ENCODE measurements around the gene NFAM1. TPM values are rescaled to one million over a fixed set of nuclear protein-coding genes. Genes with fewer than 3 reads are reported as not detected.

Gene NFAM1
- total and polyA plus RNA-seq, 2 donors (not counting 3 experiments of a cell fraction or from before 2014, with no cell fraction given), result not detected

DNA sequence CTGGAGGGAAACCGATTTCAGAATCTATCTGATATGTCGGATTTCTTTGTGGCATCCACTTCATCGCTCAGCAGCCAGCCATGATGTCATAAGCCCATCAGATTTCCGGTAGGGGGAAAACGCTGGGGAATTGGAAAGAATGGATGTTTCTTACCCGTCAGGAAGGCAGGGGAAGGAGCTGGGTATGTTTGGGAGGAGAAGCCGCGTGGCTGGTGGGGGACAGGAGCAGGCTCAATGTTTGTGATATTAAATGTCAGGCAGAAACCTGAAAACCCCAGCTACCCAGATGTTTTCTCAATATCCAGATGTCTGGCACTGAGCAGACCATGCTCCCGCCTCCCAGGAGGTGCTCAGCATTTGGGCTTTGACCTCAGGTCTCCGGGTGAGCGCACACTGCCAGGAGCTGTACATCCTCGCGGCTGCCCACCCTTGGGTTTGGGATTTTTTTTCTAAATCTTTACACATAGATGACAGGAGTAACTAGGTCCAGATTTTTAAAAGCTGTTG, 67.5 kb downstream of the NFAM1 start:
- no TSS peak for BruUV-seq (replicated peaks)
- dilution Hi-C loops (cut with MboI; ENCODE audit: extremely low pct_ligation_motif_present, low sequenced_read_pairs), result no loop called here
- FAIRE-seq (no peak), DNase-seq (ENCODE audit: low read depth, low spot score) (no peak)
- Histone ChIP-seq H3K4me1 (ENCODE audit: control insufficient read depth, extremely low read depth, insufficient read depth, low read length) (peaks cover 14% of the 10 kb centered on the region), H3K4me2 (ENCODE audit: insufficient read depth, low read length) (peak overlapping the region; percentile 38), H3K27me3 (ENCODE audit: control insufficient read depth in 2 of 2, insufficient read depth in 2 of 2, low read length in 2 of 2) (peaks cover 43 to 44% of the 10 kb centered on the region in 2 experiments), H3K36me3 (ENCODE audit: control insufficient read depth in 2 of 2, extremely low read depth in 1 of 2, insufficient read depth in 2 of 2, low read length in 2 of 2) (no peaks in the 10 kb centered on the region), H3K9me1 (replicated peaks; ENCODE audit: control insufficient read depth, extremely low read depth, insufficient read depth, low read length) (no peaks in the 10 kb centered on the region), H3K79me2 (ENCODE audit: control insufficient read depth, insufficient read depth, low read length) (no peaks in the 10 kb centered on the region), H3K4me3 (replicated peaks in 1 of 3; ENCODE audit: insufficient read depth in 1 of 3, low read depth in 1 of 3, low read length in 3 of 3) (no peak overlapping the region), H3K9me3 (replicated peaks; ENCODE audit: control insufficient read depth, insufficient read depth, low read length) (no peaks in the 10 kb centered on the region), H4K20me1 (replicated peaks; ENCODE audit: control insufficient read depth, extremely low read depth, insufficient read depth, low read length) (no peaks in the 10 kb centered on the region), H3K9ac (replicated peaks; ENCODE audit: extremely low read depth, insufficient read depth, low read length) (no peak overlapping the region), H3K27ac (ENCODE audit: insufficient read depth, low read depth, low read length) (no peak overlapping the region), H2AFZ (ENCODE audit: low read depth, low read length) (no peak overlapping the region)
- intact Hi-C loops (cut with micrococcal nuclease), result no loop called here
- TF ChIP-seq MYC (IDR thresholded peaks at IDR 0.05; ENCODE audit: low read depth, low read length), result no peak
- no peak for TF ChIP-seq JUN (IDR thresholded peaks at IDR 0.05; ENCODE audit: borderline replicate concordance, insufficient read depth, insufficient read length, low read depth)
- no peak for TF ChIP-seq POLR2A (IDR thresholded peaks at IDR 0.05; ENCODE audit: low read depth, low read length)
- TF ChIP-seq, protein P1, sequence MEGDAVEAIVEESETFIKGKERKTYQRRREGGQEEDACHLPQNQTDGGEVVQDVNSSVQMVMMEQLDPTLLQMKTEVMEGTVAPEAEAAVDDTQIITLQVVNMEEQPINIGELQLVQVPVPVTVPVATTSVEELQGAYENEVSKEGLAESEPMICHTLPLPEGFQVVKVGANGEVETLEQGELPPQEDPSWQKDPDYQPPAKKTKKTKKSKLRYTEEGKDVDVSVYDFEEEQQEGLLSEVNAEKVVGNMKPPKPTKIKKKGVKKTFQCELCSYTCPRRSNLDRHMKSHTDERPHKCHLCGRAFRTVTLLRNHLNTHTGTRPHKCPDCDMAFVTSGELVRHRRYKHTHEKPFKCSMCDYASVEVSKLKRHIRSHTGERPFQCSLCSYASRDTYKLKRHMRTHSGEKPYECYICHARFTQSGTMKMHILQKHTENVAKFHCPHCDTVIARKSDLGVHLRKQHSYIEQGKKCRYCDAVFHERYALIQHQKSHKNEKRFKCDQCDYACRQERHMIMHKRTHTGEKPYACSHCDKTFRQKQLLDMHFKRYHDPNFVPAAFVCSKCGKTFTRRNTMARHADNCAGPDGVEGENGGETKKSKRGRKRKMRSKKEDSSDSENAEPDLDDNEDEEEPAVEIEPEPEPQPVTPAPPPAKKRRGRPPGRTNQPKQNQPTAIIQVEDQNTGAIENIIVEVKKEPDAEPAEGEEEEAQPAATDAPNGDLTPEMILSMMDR (IDR thresholded peaks at IDR 0.05; ENCODE audit: extremely low read depth in 1 of 2, insufficient read depth in 1 of 2, low read depth in 1 of 2, low read length in 2 of 2), result no peak
- POLR2A ChIA-PET, result no interaction called here
- CTCF ChIA-PET, result interaction anchor here (1.2 kb wide), 1 partner anchor 57 kb away, joined by 3 read pairs; no protein-coding TSS in a partner anchor

DNA sequence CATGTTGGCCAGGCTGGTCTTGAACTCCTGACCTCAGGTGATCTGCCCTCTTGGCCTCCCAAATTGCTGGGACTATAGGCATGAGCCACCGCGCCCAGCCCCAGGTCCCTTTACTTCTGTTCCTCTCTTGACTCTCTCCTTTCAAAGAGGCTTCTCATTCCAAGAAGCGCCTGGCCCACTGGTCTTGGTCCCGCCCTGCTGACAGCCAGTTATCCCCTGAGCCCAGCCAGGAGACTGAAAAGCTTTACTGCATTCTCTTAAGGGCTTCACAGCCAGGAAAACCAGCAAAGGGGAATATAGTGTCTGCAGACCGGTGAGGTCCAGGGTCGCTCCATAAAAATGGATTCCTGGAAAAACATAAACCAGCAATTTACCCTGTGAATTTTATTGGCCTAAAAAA, 68.3 kb downstream of the NFAM1 start:
- Histone ChIP-seq H2AFZ (ENCODE audit: low read depth, low read length) (no peak overlapping the region), H3K4me2 (ENCODE audit: insufficient read depth, low read length) (no peak overlapping the region), H3K4me1 (ENCODE audit: control insufficient read depth, extremely low read depth, insufficient read depth, low read length) (peaks cover 10% of the 10 kb centered on the region), H3K9ac (replicated peaks; ENCODE audit: extremely low read depth, insufficient read depth, low read length) (no peak overlapping the region), H4K20me1 (replicated peaks; ENCODE audit: control insufficient read depth, extremely low read depth, insufficient read depth, low read length) (no peaks in the 10 kb centered on the region), H3K9me1 (replicated peaks; ENCODE audit: control insufficient read depth, extremely low read depth, insufficient read depth, low read length) (no peaks in the 10 kb centered on the region), H3K9me3 (replicated peaks; ENCODE audit: control insufficient read depth, insufficient read depth, low read length) (no peaks in the 10 kb centered on the region), H3K27ac (ENCODE audit: insufficient read depth, low read depth, low read length) (no peak overlapping the region), H3K79me2 (ENCODE audit: control insufficient read depth, insufficient read depth, low read length) (no peaks in the 10 kb centered on the region), H3K36me3 (ENCODE audit: control insufficient read depth in 2 of 2, extremely low read depth in 1 of 2, insufficient read depth in 2 of 2, low read length in 2 of 2) (no peaks in the 10 kb centered on the region), H3K4me3 (replicated peaks in 1 of 3; ENCODE audit: insufficient read depth in 1 of 3, low read depth in 1 of 3, low read length in 3 of 3) (no peak overlapping the region), H3K27me3 (ENCODE audit: control insufficient read depth in 2 of 2, insufficient read depth in 2 of 2, low read length in 2 of 2) (peaks cover 42 to 44% of the 10 kb centered on the region in 2 experiments)
- ChIA-PET CTCF (interaction anchor here (1.2 kb wide), 1 partner anchor 57 kb away, joined by 3 read pairs; no protein-coding TSS in a partner anchor), POLR2A (no interaction called here)
- FAIRE-seq, result no peak
- no TSS peak for BruUV-seq (replicated peaks)
- no peak for TF ChIP-seq JUN (IDR thresholded peaks at IDR 0.05; ENCODE audit: borderline replicate concordance, insufficient read depth, insufficient read length, low read depth)
- TF ChIP-seq, protein P1 (IDR thresholded peaks at IDR 0.05; ENCODE audit: extremely low read depth in 1 of 2, insufficient read depth in 1 of 2, low read depth in 1 of 2, low read length in 2 of 2), result no peak
- TF ChIP-seq GATA2 (IDR thresholded peaks at IDR 0.05; ENCODE audit: insufficient read depth, insufficient read length, low read depth, low read length), result no peak
- TF ChIP-seq POLR2AphosphoS5 (IDR thresholded peaks at IDR 0.05; ENCODE audit: insufficient read depth, low read depth, low read length), result no peak
- TF ChIP-seq, protein P2, sequence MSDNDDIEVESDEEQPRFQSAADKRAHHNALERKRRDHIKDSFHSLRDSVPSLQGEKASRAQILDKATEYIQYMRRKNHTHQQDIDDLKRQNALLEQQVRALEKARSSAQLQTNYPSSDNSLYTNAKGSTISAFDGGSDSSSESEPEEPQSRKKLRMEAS (IDR thresholded peaks at IDR 0.05; ENCODE audit: insufficient read depth, insufficient read length), result no peak
- no peak for TF ChIP-seq MYC (IDR thresholded peaks at IDR 0.05; ENCODE audit: low read depth, low read length)
- TF ChIP-seq EZH2 (IDR thresholded peaks at IDR 0.05; ENCODE audit: borderline replicate concordance, low read depth, low read length, severe bottlenecking), result no peak
- no peak for TF ChIP-seq POLR2A (IDR thresholded peaks at IDR 0.05; ENCODE audit: low read depth, low read length)
- DNase-seq (ENCODE audit: low read depth, low spot score), result no peak
- intact Hi-C loops (cut with micrococcal nuclease) (no loop called here), dilution Hi-C loops (cut with MboI; ENCODE audit: extremely low pct_ligation_motif_present, low sequenced_read_pairs) (no loop called here)

Measured in endothelial cell of umbilical vein (primary cell).